Measurements from ENCODE around the gene NOS1AP.

Gene NOS1AP

GRCh38 chr1:162285149-162285561 is 215.7 kb downstream of the NOS1AP start:
- DNase-seq (ENCODE audit: low read depth in 1 of 2, low spot score in 1 of 2), result no peak

GRCh38 chr1:162291000-162291399 is 221.5 kb downstream of the NOS1AP start:
- no peak for DNase-seq (ENCODE audit: low read depth in 1 of 2, low spot score in 1 of 2)

- no peak for DNase-seq (ENCODE audit: low read depth in 1 of 2, low spot score in 1 of 2)
Observed at GRCh38 chr1:162292422-162292849, 222.9 kb downstream of the NOS1AP start.

GRCh38 chr1:162293073-162293692 is 223.7 kb downstream of the NOS1AP start:
- DNase-seq (ENCODE audit: low read depth in 1 of 2, low spot score in 1 of 2), result no peak

- no peak for DNase-seq (ENCODE audit: low read depth in 1 of 2, low spot score in 1 of 2)
Observed at GRCh38 chr1:162294015-162294414, 224.5 kb downstream of the NOS1AP start.

- no peak for DNase-seq (ENCODE audit: low read depth in 1 of 2, low spot score in 1 of 2)
Observed at GRCh38 chr1:162297208-162297607, 227.7 kb downstream of the NOS1AP start.

- DNase-seq (ENCODE audit: low read depth in 1 of 2, low spot score in 1 of 2), result no peak
Observed at GRCh38 chr1:162298266-162298665, 228.8 kb downstream of the NOS1AP start.

- no peak for DNase-seq (ENCODE audit: low read depth in 1 of 2, low spot score in 1 of 2)
Observed at GRCh38 chr1:162299018-162299417, 229.5 kb downstream of the NOS1AP start.

GRCh38 chr1:162300057-162300917 is 230.8 kb downstream of the NOS1AP start:
- DNase-seq (ENCODE audit: low read depth in 1 of 2, low spot score in 1 of 2), result no peak

- no peak for DNase-seq (ENCODE audit: low read depth in 1 of 2, low spot score in 1 of 2)
Observed at GRCh38 chr1:162301696-162302095, 232.2 kb downstream of the NOS1AP start.

GRCh38 chr1:162302306-162303003 is 233.0 kb downstream of the NOS1AP start:
- no peak for DNase-seq (ENCODE audit: low read depth in 1 of 2, low spot score in 1 of 2)

GRCh38 chr1:162303004-162303344 is 233.5 kb downstream of the NOS1AP start:
- DNase-seq (ENCODE audit: low read depth in 1 of 2, low spot score in 1 of 2), result no peak

- no peak for DNase-seq (ENCODE audit: low read depth in 1 of 2, low spot score in 1 of 2)
Observed at GRCh38 chr1:162304736-162305135, 235.2 kb downstream of the NOS1AP start.

GRCh38 chr1:162305969-162306368 is 236.5 kb downstream of the NOS1AP start:
- DNase-seq (ENCODE audit: low read depth in 1 of 2, low spot score in 1 of 2), result no peak

- DNase-seq (ENCODE audit: low read depth in 1 of 2, low spot score in 1 of 2), result no peak
Observed at GRCh38 chr1:162310337-162310736, 240.8 kb downstream of the NOS1AP start.

- no peak for DNase-seq (ENCODE audit: low read depth in 1 of 2, low spot score in 1 of 2)
Observed at GRCh38 chr1:162314206-162314605, 244.7 kb downstream of the NOS1AP start.

- no peak for DNase-seq (ENCODE audit: low read depth in 1 of 2, low spot score in 1 of 2)
Observed at GRCh38 chr1:162315673-162316072, 246.2 kb downstream of the NOS1AP start.

GRCh38 chr1:162316187-162316586 is 246.7 kb downstream of the NOS1AP start:
- DNase-seq (ENCODE audit: low read depth in 1 of 2, low spot score in 1 of 2), result no peak

- no peak for DNase-seq (ENCODE audit: low read depth in 1 of 2, low spot score in 1 of 2)
Observed at GRCh38 chr1:162317621-162318020, 248.1 kb downstream of the NOS1AP start.

- no peak for DNase-seq (ENCODE audit: low read depth in 1 of 2, low spot score in 1 of 2)
Observed at GRCh38 chr1:162319493-162320175, 250.1 kb downstream of the NOS1AP start.

GRCh38 chr1:162321809-162322422 is 252.4 kb downstream of the NOS1AP start:
- no peak for DNase-seq (ENCODE audit: low read depth in 1 of 2, low spot score in 1 of 2)
